Measurements from ENCODE around the gene CD300E. TPM values are rescaled to one million over a fixed set of nuclear protein-coding genes. Genes with fewer than 3 reads are reported as not detected.

Gene CD300E
- total RNA-seq, 1 donor from 2014 or later: not detected

DNA sequence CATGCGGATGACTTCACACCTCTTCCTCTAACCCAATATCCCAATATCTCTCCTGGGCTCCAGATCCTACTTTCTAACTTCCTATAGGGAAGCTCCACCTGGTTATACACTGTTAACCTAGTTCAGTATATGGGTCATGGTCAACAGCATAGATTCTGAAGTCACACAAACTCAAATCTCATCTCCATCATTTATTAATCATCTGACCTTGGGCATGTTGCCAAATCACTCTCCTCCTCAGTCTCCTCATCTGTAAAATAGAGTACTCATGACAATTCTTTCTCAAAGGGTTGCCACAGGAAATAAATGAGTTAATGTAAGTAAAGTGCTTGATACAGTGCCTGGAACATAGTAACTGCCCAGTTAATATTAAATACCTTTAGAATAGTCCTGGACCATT is 593 bp upstream of the CD300E start:
- Mint-ChIP-seq H3K27ac (ENCODE audit: unreplicated experiment) (no peak overlapping the region), H3K27me3 (ENCODE audit: low read depth) (peaks cover 86% of the 10 kb centered on the region), H3K36me3 (ENCODE audit: low read depth) (no peaks in the 10 kb centered on the region), H3K9me3 (peaks cover 4% of the 10 kb centered on the region), H3K4me3 (no peak overlapping the region), H3K4me1 (no peaks in the 10 kb centered on the region)
- no peak for DNase-seq (ENCODE audit: low read depth, low spot score)
- TF ChIP-seq, protein P1, sequence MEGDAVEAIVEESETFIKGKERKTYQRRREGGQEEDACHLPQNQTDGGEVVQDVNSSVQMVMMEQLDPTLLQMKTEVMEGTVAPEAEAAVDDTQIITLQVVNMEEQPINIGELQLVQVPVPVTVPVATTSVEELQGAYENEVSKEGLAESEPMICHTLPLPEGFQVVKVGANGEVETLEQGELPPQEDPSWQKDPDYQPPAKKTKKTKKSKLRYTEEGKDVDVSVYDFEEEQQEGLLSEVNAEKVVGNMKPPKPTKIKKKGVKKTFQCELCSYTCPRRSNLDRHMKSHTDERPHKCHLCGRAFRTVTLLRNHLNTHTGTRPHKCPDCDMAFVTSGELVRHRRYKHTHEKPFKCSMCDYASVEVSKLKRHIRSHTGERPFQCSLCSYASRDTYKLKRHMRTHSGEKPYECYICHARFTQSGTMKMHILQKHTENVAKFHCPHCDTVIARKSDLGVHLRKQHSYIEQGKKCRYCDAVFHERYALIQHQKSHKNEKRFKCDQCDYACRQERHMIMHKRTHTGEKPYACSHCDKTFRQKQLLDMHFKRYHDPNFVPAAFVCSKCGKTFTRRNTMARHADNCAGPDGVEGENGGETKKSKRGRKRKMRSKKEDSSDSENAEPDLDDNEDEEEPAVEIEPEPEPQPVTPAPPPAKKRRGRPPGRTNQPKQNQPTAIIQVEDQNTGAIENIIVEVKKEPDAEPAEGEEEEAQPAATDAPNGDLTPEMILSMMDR (conservative IDR thresholded peaks at IDR 0.05): no peak

DNA sequence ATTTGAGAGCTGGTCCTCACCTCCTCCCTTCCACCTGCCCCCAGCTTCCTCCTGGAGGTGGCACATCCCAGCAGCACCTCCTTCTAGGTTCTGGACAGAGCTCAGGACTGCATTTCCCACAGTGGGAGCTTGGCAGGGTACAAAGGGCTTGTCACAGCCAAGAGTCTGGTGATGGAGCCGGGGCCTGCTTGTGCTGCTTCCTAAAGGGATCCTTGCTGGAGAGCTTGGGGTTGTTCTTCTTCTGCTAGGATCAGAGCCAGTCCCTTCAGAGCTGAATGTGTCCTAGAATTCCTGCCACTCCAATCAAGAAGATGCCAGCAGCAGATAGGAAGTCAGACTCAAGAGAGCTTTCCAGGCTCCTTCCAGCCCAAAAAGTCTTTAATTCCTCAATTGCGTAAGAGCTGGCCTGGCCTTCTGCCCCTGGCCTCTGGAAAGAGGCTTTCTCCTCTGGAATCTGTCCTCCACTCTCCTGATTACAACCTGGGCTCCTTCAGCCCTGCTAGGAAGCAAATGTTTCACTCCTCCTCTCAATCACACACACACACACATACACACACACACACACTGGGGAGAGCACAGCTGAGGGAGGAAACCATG is 4.4 kb downstream of the CD300E start:
- no peaks in the 10 kb centered on the region for H3K36me3 Mint-ChIP-seq (ENCODE audit: low read depth)
- H3K27ac Mint-ChIP-seq (ENCODE audit: unreplicated experiment): no peak overlapping the region
- H3K9me3 Mint-ChIP-seq: no peaks in the 10 kb centered on the region
- no peak for DNase-seq (ENCODE audit: low read depth, low spot score)
- TF ChIP-seq, protein P1 (conservative IDR thresholded peaks at IDR 0.05): no peak
- no peaks in the 10 kb centered on the region for H3K4me1 Mint-ChIP-seq
- H3K4me3 Mint-ChIP-seq: no peak overlapping the region
- peaks cover 83% of the 10 kb centered on the region for H3K27me3 Mint-ChIP-seq (ENCODE audit: low read depth)

GRCh38 chr17:74618451-74618850 is 5.1 kb downstream of the CD300E start:
- Mint-ChIP-seq H3K27ac (ENCODE audit: unreplicated experiment) (no peak overlapping the region), H3K4me3 (no peak overlapping the region), H3K36me3 (ENCODE audit: low read depth) (no peaks in the 10 kb centered on the region), H3K4me1 (no peaks in the 10 kb centered on the region), H3K27me3 (ENCODE audit: low read depth) (peaks cover 85% of the 10 kb centered on the region), H3K9me3 (no peaks in the 10 kb centered on the region)
- TF ChIP-seq, protein P1 (conservative IDR thresholded peaks at IDR 0.05): no peak
- DNase-seq (ENCODE audit: low read depth, low spot score): no peak

- H3K9me3 Mint-ChIP-seq: no peaks in the 10 kb centered on the region
- no peaks in the 10 kb centered on the region for H3K4me1 Mint-ChIP-seq
- H3K27me3 Mint-ChIP-seq (ENCODE audit: low read depth): peaks cover 81% of the 10 kb centered on the region
- TF ChIP-seq, protein P1 (conservative IDR thresholded peaks at IDR 0.05): no peak
- no peak overlapping the region for H3K27ac Mint-ChIP-seq (ENCODE audit: unreplicated experiment)
- no peak for DNase-seq (ENCODE audit: low read depth, low spot score)
- H3K4me3 Mint-ChIP-seq: no peak overlapping the region
- no peaks in the 10 kb centered on the region for H3K36me3 Mint-ChIP-seq (ENCODE audit: low read depth)
These were observed 6.8 kb downstream of the CD300E start for GRCh38 chr17:74616696-74617095.

DNA sequence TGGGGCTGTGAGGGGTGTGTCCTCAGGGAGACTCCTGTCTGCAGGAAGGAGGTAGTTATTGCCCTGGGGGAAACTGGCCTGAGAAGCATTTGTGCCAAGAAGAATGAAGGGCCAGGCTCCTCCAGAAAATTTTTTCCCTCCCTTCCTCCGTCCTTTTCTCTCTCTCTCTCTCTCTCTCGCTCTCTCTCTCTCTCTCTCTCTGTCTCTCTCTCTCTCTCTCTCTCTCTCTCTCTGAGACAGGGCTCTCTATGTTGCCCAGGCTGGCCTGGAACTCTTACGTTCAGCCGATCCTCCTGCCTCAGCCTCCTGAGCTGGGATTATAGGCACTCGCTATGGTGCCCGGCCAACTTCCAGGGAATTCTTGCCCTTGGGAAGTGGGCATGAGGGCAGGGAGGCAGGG is 11.5 kb downstream of the CD300E start:
- Mint-ChIP-seq H3K4me3 (no peak overlapping the region), H3K4me1 (no peaks in the 10 kb centered on the region), H3K27me3 (ENCODE audit: low read depth) (peaks cover 54% of the 10 kb centered on the region), H3K9me3 (no peaks in the 10 kb centered on the region), H3K36me3 (ENCODE audit: low read depth) (no peaks in the 10 kb centered on the region), H3K27ac (ENCODE audit: unreplicated experiment) (no peak overlapping the region)
- DNase-seq (ENCODE audit: low read depth, low spot score): no peak
- TF ChIP-seq, protein P1 (conservative IDR thresholded peaks at IDR 0.05): no peak

Measured in neural crest cell (in vitro differentiated cells).